ENCODE data around the gene COBLL1.

COBLL1 gene

DNA sequence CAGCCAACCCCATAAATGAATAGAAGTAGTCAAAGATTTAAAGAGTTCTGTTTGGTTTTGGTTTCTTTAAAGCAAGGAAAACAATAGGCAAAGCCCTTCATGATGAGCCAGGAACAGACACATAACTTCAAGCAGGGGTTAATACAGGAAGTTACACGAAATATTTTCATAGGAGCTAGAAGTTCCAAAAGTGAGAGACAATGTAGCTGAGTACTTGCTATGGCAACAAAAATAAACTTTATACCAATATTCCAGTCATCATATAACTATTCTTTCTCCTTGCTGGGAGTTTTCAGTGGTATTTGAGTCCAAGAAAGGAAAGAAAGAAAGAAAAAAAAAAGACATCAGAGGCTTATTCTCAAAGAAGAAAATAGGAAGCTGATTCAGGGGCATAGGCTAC lies 56.2 kb downstream of the COBLL1 start:
- no peak overlapping the region for H3K4me3 ChIP-seq (ENCODE audit: low read depth, low read length)
- TF ChIP-seq, protein P1, sequence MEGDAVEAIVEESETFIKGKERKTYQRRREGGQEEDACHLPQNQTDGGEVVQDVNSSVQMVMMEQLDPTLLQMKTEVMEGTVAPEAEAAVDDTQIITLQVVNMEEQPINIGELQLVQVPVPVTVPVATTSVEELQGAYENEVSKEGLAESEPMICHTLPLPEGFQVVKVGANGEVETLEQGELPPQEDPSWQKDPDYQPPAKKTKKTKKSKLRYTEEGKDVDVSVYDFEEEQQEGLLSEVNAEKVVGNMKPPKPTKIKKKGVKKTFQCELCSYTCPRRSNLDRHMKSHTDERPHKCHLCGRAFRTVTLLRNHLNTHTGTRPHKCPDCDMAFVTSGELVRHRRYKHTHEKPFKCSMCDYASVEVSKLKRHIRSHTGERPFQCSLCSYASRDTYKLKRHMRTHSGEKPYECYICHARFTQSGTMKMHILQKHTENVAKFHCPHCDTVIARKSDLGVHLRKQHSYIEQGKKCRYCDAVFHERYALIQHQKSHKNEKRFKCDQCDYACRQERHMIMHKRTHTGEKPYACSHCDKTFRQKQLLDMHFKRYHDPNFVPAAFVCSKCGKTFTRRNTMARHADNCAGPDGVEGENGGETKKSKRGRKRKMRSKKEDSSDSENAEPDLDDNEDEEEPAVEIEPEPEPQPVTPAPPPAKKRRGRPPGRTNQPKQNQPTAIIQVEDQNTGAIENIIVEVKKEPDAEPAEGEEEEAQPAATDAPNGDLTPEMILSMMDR (IDR thresholded peaks at IDR 0.05; ENCODE audit: low read depth, low read length), result no peak
- TF ChIP-seq MYC (IDR thresholded peaks at IDR 0.05; ENCODE audit: low read depth, low read length) (no peak), POLR2A (IDR thresholded peaks at IDR 0.05; ENCODE audit: extremely low read depth, insufficient read length) (no peak)
- TF ChIP-seq, protein P2, sequence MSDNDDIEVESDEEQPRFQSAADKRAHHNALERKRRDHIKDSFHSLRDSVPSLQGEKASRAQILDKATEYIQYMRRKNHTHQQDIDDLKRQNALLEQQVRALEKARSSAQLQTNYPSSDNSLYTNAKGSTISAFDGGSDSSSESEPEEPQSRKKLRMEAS (IDR thresholded peaks at IDR 0.05; ENCODE audit: low read depth, low read length), result no peak

DNA sequence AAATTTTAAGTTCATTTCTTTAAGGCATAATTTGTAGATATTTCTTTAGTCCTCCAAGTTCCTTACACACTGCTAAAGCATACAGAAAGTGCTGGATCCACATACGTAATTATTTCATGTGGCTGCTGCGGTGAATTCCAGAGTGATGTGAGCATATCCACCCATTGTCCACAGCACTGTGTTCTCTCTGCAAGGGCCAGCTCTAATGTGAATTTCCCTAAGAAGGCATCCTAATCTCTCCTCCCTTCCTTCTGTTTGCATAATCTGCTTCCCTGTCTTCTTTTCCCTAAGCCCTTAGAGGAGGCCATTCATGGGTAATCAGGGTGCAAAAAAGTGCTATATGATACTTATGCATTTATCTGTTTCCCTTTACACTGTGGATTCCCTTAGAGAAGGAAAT lies 57.2 kb downstream of the COBLL1 start:
- TF ChIP-seq POLR2A (IDR thresholded peaks at IDR 0.05; ENCODE audit: extremely low read depth, insufficient read length) (no peak), MYC (IDR thresholded peaks at IDR 0.05; ENCODE audit: low read depth, low read length) (no peak)
- TF ChIP-seq, protein P1 (IDR thresholded peaks at IDR 0.05; ENCODE audit: low read depth, low read length), result no peak
- TF ChIP-seq, protein P2 (IDR thresholded peaks at IDR 0.05; ENCODE audit: low read depth, low read length), result no peak
- no peak overlapping the region for H3K4me3 ChIP-seq (ENCODE audit: low read depth, low read length)
- DNase-seq (ENCODE audit: low read depth), result no peak

More for the DNA sequence above, 56.2 kb downstream of the COBLL1 start:
- DNase-seq (ENCODE audit: low read depth), result no peak

DNA sequence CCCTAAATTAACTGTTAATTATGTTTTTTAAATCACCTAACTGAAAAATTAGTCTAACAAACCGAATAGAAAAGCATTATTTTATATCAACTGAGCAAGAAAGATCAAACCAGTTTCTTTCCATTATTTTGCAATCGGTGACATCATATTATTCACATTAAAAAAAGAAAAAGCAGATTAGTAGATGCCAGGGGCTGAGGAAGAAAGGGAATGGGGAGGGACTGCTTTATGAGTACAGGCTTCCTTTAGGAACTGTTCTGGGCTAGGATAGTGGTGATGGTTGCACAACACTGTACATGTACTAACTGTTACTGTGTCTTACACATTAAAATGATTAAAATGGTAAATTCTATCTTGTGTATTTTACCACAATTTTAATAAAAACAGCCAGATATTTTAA lies 59.3 kb downstream of the COBLL1 start:
- TF ChIP-seq, protein P2 (IDR thresholded peaks at IDR 0.05; ENCODE audit: low read depth, low read length), result no peak
- TF ChIP-seq MYC (IDR thresholded peaks at IDR 0.05; ENCODE audit: low read depth, low read length), result no peak
- TF ChIP-seq, protein P1 (IDR thresholded peaks at IDR 0.05; ENCODE audit: low read depth, low read length), result no peak
- H3K4me3 ChIP-seq (ENCODE audit: low read depth, low read length), result no peak overlapping the region
- no peak for DNase-seq (ENCODE audit: low read depth)

DNA sequence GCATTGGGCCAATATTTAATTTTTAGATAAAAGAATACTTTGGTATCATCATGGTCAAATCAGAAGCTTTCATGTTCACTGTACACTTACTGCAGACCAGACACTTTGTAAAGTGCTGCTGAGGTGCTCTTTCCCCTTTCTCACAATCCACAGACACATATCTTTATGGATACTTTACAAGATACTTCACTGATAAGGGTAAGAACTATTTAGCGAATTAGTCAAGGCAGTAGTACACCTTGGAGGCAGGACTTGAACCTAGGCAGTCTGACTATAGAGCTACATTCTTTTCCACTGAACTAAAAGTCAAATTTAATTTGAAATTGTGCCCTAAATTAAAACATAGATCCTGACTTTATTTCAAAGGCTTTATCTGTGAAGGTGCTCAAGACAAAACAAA lies 60.2 kb downstream of the COBLL1 start:
- no peak for TF ChIP-seq MYC (IDR thresholded peaks at IDR 0.05; ENCODE audit: low read depth, low read length)
- no peak for TF ChIP-seq POLR2A (IDR thresholded peaks at IDR 0.05; ENCODE audit: extremely low read depth, insufficient read length)
- TF ChIP-seq, protein P1 (IDR thresholded peaks at IDR 0.05; ENCODE audit: low read depth, low read length), result no peak
- TF ChIP-seq, protein P2 (IDR thresholded peaks at IDR 0.05; ENCODE audit: low read depth, low read length), result no peak
- no peak for DNase-seq (ENCODE audit: low read depth)

DNA sequence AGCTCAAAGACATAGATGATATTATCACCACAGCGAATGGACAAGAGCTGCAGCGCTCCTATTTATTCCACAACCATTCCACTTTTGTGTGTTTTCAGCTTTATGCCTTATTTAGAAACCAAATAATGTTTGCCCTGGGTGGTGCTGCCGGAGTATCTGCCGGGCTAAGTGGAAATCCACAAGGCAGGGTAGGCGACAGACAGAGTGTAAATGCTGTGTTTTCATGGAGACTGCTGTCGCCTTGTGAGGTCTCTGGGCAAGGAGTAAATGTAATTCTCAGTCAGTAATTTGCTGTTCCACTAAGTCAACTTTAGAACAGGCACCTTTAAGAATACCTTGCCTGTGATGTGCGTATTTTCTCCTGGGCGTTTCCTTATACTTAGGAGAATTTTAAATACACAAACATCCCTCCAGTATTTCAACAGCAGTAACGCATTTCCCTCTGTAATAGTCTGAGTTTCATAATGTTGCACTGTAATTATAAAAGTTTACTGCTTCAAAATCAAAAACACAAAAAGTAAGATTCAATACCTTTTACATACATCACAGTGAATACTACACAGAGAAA lies 60.9 kb downstream of the COBLL1 start:
- no peak for DNase-seq (ENCODE audit: low read depth)
- no peak for TF ChIP-seq POLR2A (IDR thresholded peaks at IDR 0.05; ENCODE audit: extremely low read depth, insufficient read length)
- TF ChIP-seq, protein P2 (IDR thresholded peaks at IDR 0.05; ENCODE audit: low read depth, low read length), result no peak
- TF ChIP-seq, protein P1 (IDR thresholded peaks at IDR 0.05; ENCODE audit: low read depth, low read length), result no peak
- no peak for TF ChIP-seq MYC (IDR thresholded peaks at IDR 0.05; ENCODE audit: low read depth, low read length)

More for the DNA sequence above, 60.2 kb downstream of the COBLL1 start:
- H3K4me3 ChIP-seq (ENCODE audit: low read depth, low read length), result no peak overlapping the region

More for the DNA sequence above, 60.9 kb downstream of the COBLL1 start:
- H3K4me3 ChIP-seq (ENCODE audit: low read depth, low read length), result no peak overlapping the region
